NCI-H774 (cell line): ENCODE data around the gene MTERF2.

ENCODE experiments used
- DNase-seq: peaks from one replicate; lab custom pipeline; 2025; lab: John Stamatoyannopoulos, UW

The MTERF2 gene

DNA sequence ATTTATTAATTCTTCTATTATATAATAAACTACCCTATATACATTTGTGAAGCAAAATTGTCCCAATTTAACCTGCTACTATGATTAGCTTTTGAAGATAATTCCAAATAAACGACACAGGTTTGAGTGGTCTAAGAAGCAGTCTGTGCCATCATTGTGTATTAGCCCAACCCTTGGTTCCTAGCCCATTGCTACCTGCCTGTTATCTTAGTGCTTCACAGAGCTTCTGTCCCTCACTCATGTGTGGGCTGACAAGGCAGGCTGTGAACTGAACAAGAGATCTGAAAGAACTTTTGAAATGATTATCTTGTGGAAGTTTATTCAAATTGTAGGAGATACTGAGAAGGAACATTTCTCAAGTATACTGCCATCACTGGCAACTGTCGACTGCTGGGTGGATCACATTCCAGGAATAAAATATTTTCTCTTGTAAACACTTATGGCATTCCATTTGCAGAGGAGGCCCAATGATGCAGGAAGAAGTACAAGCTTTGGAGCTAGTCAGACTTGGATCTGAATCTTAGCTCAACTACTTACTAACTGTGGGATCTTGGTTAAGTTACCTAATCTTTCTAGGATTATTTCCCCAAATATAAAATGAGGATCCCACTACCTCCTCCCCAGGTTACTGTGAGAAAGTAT lies 7.8 kb upstream of the MTERF2 start:
- DNase-seq = no peak

GRCh38 chr12:106987846-106988245 lies 900 bp upstream of the MTERF2 start:
- peak; percentile 8 for DNase-seq

DNA sequence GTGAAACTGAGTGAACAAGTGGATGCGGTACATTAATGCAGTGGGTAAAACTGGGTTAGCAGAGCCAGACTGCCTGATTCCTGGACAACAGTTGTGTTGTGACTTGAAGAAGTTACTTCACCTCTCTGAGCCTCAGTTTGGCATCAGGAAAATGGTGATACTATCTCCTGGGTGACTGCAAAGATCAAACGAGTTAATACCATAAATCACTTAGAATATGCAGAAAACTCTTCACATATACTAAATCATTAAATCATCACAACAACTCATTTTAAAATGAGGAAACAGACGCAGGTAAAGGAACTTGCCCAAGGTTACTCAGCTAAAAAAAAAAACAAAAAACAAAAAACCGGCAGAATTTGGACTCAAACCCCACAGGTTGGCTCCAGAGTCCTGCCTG lies 811 bp downstream of the MTERF2 start:
- no peak for DNase-seq

DNA sequence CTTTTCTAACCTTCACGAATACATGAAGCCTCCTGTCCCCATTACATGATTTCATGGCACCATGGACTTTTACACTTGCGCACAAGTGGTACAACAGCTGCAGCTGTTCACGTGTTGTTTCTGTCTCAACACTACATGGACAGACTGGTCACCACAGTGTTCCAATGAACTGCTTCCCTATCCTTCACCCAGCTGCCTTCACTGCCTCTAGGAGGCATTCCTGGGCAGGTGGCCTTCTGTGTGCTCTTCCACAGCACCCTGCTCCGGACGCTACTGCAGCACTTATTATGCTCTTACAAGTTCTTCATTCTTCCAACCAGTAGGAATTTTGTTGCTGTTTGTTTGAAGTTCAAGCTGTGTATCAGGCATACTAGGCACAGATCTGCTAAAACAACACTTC lies 1.5 kb downstream of the MTERF2 start:
- DNase-seq = no peak

- no peak for DNase-seq
These were observed 2.3 kb downstream of the MTERF2 start for GRCh38 chr12:106984588-106985137.

DNA sequence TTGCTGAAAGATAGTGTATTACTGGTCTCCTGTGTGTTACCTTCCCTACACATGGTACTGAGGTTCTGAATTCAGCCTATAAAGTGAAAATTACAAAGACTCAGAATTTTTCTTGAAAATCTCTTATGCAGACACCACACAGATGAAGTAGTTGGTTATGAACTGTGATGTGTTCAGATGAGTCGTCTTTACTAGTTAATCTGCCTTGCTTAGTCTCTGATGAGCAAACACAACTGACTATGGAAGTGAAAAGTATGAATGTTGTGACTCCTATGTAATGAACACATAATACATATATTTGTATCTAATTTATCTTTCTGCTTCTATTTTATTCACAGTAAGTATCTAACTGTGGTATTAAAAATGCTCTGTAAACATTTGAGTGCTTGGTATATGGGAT lies 4.7 kb downstream of the MTERF2 start:
- no peak for DNase-seq

GRCh38 chr12:106981788-106982187 lies 5.2 kb downstream of the MTERF2 start:
- no peak for DNase-seq

DNA sequence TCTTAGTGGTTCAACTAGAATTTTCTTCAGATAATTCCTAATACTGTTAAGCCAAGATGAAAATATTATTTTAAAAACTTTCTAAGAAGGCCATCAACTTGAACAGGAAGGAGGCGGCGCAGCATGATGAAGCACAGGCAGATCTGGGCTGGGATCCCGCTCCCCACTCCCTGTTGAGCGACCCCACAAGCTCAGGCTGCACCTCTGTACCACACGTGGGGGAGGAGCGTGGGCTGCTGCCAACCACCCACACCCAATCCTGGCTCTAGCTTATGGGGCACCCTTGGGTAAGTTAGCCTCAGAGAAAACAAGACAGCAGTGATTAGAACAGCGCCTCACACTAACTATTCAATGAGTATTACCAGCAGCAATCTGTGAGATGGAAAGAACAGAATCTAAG lies 6.0 kb downstream of the MTERF2 start:
- no peak for DNase-seq

DNA sequence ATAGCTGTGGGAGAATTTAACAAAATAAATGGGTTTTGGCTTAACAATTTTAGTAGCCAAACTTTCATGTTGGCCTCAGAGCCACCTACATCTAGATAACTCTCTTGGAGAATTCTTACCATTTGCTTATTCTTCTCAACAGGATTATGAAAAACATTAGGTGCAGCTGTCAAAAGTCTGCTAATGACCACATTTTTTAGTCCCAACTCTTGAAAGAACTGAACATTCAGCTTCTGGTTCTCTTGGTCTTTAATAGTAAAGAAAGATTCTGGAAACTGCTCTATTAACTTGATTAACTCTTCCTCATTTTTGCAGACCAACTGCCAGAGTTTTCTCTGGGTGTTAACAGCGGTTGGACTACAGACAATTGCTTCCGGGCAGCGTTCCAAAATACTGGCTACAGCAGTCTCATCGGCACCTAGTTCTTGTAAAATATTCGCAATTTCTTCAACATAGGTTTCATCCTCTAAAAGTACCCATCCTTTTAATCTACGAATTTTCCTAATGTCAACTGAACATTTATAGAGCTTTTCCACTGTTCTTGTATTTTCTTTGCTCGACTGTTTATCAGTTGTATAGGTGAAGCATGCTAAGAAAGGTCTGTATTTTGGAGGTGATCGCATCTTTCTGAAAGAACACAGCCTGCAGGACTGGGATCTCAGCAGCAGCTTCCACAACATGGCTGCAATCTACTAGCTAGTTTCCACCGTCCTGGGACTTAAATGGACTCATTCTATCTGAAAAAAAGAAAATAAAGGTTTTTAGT lies 8.7 kb downstream of the MTERF2 start:
- DNase-seq = peak; percentile 53

DNA sequence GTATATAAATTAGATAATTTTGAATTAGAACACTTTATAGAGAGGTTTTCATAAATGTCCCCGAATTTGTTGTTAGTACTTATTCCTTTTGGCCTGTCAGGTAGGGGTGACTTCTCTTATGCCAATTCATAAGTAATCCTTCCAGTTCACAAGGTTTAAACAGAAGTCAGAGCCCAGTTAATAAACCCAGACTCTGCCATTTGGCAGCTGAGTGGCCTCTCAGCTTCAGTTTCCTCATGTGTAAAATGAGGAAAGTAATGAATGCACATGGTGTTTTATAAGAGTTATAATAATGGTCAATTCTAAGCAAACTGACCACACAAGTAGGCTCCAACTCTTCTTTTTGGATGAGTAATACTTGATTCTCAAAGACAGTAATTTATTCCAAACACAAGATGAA lies 10.3 kb downstream of the MTERF2 start:
- no peak for DNase-seq

- no peak for DNase-seq
These were observed 10.8 kb downstream of the MTERF2 start for GRCh38 chr12:106975993-106976658.

GRCh38 chr12:106975098-106975497 lies 11.8 kb downstream of the MTERF2 start:
- no peak for DNase-seq

GRCh38 chr12:106974511-106974910 lies 12.4 kb downstream of the MTERF2 start:
- DNase-seq = peak; percentile 60

GRCh38 chr12:106973545-106973944 lies 13.4 kb downstream of the MTERF2 start:
- no peak for DNase-seq

- DNase-seq = no peak
These were observed 15.9 kb downstream of the MTERF2 start for GRCh38 chr12:106971065-106971464.

DNA sequence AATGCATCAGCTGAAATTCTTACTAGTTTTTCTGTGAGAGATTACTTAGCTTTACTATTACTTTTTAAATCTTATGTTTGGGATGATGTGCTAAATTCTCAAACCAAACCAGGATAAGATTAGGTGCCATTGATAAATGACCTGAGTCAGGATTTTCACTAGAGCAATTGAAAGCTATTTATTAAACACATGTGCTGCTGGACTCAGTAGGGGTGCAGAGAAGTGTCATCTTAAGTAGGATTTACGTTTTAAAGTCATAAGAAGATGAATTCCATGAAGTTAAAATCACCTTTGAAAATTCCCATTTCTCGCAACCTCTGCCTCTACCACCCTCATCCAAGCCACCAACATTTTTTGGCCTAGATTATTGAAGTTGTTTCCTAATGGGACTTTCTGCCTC lies 22.4 kb downstream of the MTERF2 start:
- no peak for DNase-seq

GRCh38 chr12:106962286-106962685 lies 24.7 kb downstream of the MTERF2 start:
- no peak for DNase-seq

- no peak for DNase-seq
These were observed 26.5 kb downstream of the MTERF2 start for GRCh38 chr12:106960443-106960842.

- DNase-seq = no peak
These were observed 29.4 kb downstream of the MTERF2 start for GRCh38 chr12:106957583-106957982.

- DNase-seq = peak; percentile 76
These were observed 30.8 kb downstream of the MTERF2 start for GRCh38 chr12:106956048-106956578.

GRCh38 chr12:106955377-106956047 lies 31.4 kb downstream of the MTERF2 start, which contains the start of gene TMEM263:
Gene TMEM263, plus strand, starts transcription at chr12:106955907. Its CDS starts 11,210 bp downstream, at chr12:106967117.
- peak; percentile 97 for DNase-seq
